NCI-H1930 (cell line): ENCODE results near the gene APBA2.
"Not testable (repeated sequence)": the region's sequence is repeated elsewhere in the genome, so short reads cannot be mapped to it uniquely, and the experiment has no call there.

Experiments
- DNase-seq, 2 experiments: peaks; one replicate each; lab custom pipeline; 2025; lab: John Stamatoyannopoulos, UW

Gene APBA2

GRCh38 chr15:29135702-29136646, 250.2 kb downstream of the APBA2 start:
- no peak for DNase-seq

- DNase-seq: no peak
Measured at GRCh38 chr15:29138260-29138659, 252.5 kb downstream of the APBA2 start.

GRCh38 chr15:29139072-29139471, 253.3 kb downstream of the APBA2 start:
- DNase-seq: no peak

- peak in 1 of 2 experiments; percentile 5 for DNase-seq
Measured at GRCh38 chr15:29139540-29140459, 254.0 kb downstream of the APBA2 start.

- no peak for DNase-seq
Measured at GRCh38 chr15:29140475-29141307, 254.9 kb downstream of the APBA2 start.

- no peak for DNase-seq
Measured at GRCh38 chr15:29141308-29142128, 255.7 kb downstream of the APBA2 start.

GRCh38 chr15:29142129-29142747, 256.5 kb downstream of the APBA2 start:
- no peak for DNase-seq

GRCh38 chr15:29143293-29143692, 257.5 kb downstream of the APBA2 start:
- no peak for DNase-seq

- DNase-seq: no peak
Measured at GRCh38 chr15:29143909-29144635, 258.3 kb downstream of the APBA2 start.

GRCh38 chr15:29149738-29150075, 263.9 kb downstream of the APBA2 start:
- no peak for DNase-seq

GRCh38 chr15:29150515-29151483, 265.0 kb downstream of the APBA2 start:
- no peak for DNase-seq

- no peak for DNase-seq
Measured at GRCh38 chr15:29151484-29151857, 265.7 kb downstream of the APBA2 start.

GRCh38 chr15:29156521-29156920, 270.7 kb downstream of the APBA2 start:
- no peak for DNase-seq

GRCh38 chr15:29159771-29160455, 274.1 kb downstream of the APBA2 start:
- DNase-seq: no peak

GRCh38 chr15:29162411-29162810, 276.6 kb downstream of the APBA2 start:
- no peak for DNase-seq

GRCh38 chr15:29167122-29167521, 281.3 kb downstream of the APBA2 start:
- not testable (repeated sequence) for DNase-seq
